ENCODE measurements around the gene TRMT10A. TPM values are rescaled to one million over a fixed set of nuclear protein-coding genes. Genes with fewer than 3 reads are reported as not detected.

The TRMT10A gene
- total and polyA plus RNA-seq, 2 donors (not counting 3 experiments of a cell fraction or from before 2014, with no cell fraction given) = 1.7 to 8.4 TPM

- TF ChIP-seq EZH2 (IDR thresholded peaks at IDR 0.05; ENCODE audit: borderline replicate concordance, low read depth, low read length, severe bottlenecking) (no peak), MYC (IDR thresholded peaks at IDR 0.05; ENCODE audit: low read depth, low read length) (no peak), JUN (IDR thresholded peaks at IDR 0.05; ENCODE audit: borderline replicate concordance, insufficient read depth, insufficient read length, low read depth) (no peak), FOS (IDR thresholded peaks at IDR 0.05; ENCODE audit: borderline replicate concordance, insufficient read depth, low read length) (no peak), POLR2AphosphoS5 (IDR thresholded peaks at IDR 0.05; ENCODE audit: insufficient read depth, low read depth, low read length) (no peak), MAX (IDR thresholded peaks at IDR 0.05; ENCODE audit: insufficient read depth, insufficient read length) (no peak), GATA2 (IDR thresholded peaks at IDR 0.05; ENCODE audit: insufficient read depth, insufficient read length, low read depth, low read length) (no peak), POLR2A (IDR thresholded peaks at IDR 0.05; ENCODE audit: low read depth, low read length) (no peak), CTCF (IDR thresholded peaks at IDR 0.05; ENCODE audit: extremely low read depth in 1 of 2, insufficient read depth in 1 of 2, low read depth in 1 of 2, low read length in 2 of 2) (no peak)
- ChIA-PET POLR2A (no interaction called here), CTCF (no interaction called here)
- DNase-seq (ENCODE audit: low read depth, low spot score) = no peak
- Histone ChIP-seq H3K79me2 (ENCODE audit: control insufficient read depth, insufficient read depth, low read length) (no peaks in the 10 kb centered on the region), H4K20me1 (replicated peaks; ENCODE audit: control insufficient read depth, extremely low read depth, insufficient read depth, low read length) (no peaks in the 10 kb centered on the region), H3K4me1 (ENCODE audit: control insufficient read depth, extremely low read depth, insufficient read depth, low read length) (no peaks in the 10 kb centered on the region), H3K36me3 (ENCODE audit: control insufficient read depth in 2 of 2, extremely low read depth in 1 of 2, insufficient read depth in 2 of 2, low read length in 2 of 2) (no peaks in the 10 kb centered on the region), H3K4me2 (ENCODE audit: insufficient read depth, low read length) (no peak overlapping the region), H3K27me3 (ENCODE audit: control insufficient read depth in 2 of 2, insufficient read depth in 2 of 2, low read length in 2 of 2) (peaks cover 3 to 27% of the 10 kb centered on the region in 2 experiments), H3K9ac (replicated peaks; ENCODE audit: extremely low read depth, insufficient read depth, low read length) (no peak overlapping the region), H3K27ac (ENCODE audit: insufficient read depth, low read depth, low read length) (no peak overlapping the region), H3K9me1 (replicated peaks; ENCODE audit: control insufficient read depth, extremely low read depth, insufficient read depth, low read length) (no peaks in the 10 kb centered on the region), H2AFZ (ENCODE audit: low read depth, low read length) (no peak overlapping the region), H3K4me3 (replicated peaks in 1 of 3; ENCODE audit: insufficient read depth in 1 of 3, low read depth in 1 of 3, low read length in 3 of 3) (no peak overlapping the region), H3K9me3 (replicated peaks; ENCODE audit: control insufficient read depth, insufficient read depth, low read length) (no peaks in the 10 kb centered on the region)
- intact Hi-C loops (cut with micrococcal nuclease) (loop anchor here (10.0 kb wide), 1 partner anchor 1271 kb away; no protein-coding TSS in a partner anchor), dilution Hi-C loops (cut with MboI; ENCODE audit: extremely low pct_ligation_motif_present, low sequenced_read_pairs) (no loop called here)
- no peak for FAIRE-seq
- BruUV-seq (replicated peaks) = no TSS peak
Measured at GRCh38 chr4:99573735-99574368, 10.0 kb upstream of the TRMT10A start.
